A549 (cell line): ENCODE results near the gene CLIP2.
"Not testable (repeated sequence)": the region's sequence is repeated elsewhere in the genome, so short reads cannot be mapped to it uniquely, and the experiment has no call there.

Experiments
- EP300 ChIP-seq, 2 experiments: fragments of >200 bp; sonication (Bioruptor Twin); formaldehyde crosslinking; IDR thresholded peaks; 2 replicates in 1 of 2; 3 replicates in 1 of 2; pipeline ENCODE4 v1.6.1; 2016 to 2017
- HDAC2 ChIP-seq: fragments of 200-600 bp; sonication (generic); IDR thresholded peaks from 2 replicates; pipeline ENCODE4 v1.6.1; 2016
- JUN ChIP-seq, 2 experiments: fragments of >200 bp; sonication (Bioruptor Twin); formaldehyde crosslinking; IDR thresholded peaks; 2 replicates in 1 of 2; 3 replicates in 1 of 2; pipeline ENCODE4 v1.6.1; 2016 to 2017
- MAFK ChIP-seq: fragments of 450-650 bp; IDR thresholded peaks from 2 replicates; pipeline ENCODE4 v1.6.1; 2014; ENCODE audit not compliant: partially characterized antibody
- MYC ChIP-seq: IDR thresholded peaks from 2 replicates; pipeline ENCODE4 v1.6.1; 2012; ENCODE audit warnings: mild to moderate bottlenecking, inconsistent platforms, low read length, improper control_type of control experiment, borderline replicate concordance
- POLR2A ChIP-seq: IDR thresholded peaks from 2 replicates; pipeline ENCODE4 v1.6.1; 2012; ENCODE audit warnings: mild to moderate bottlenecking, low read length
- POLR2AphosphoS2 ChIP-seq: conservative IDR thresholded peaks from 2 replicates; pipeline ENCODE4 v1.6.1; 2012; ENCODE audit warnings: low read length, improper control_type of control experiment, inconsistent platforms
- RFX5 ChIP-seq: fragments of 450-650 bp; IDR thresholded peaks from 2 replicates; pipeline ENCODE4 v1.7.1; 2014; ENCODE audit warnings: antibody characterized with exemption, mild to moderate bottlenecking, moderate library complexity
- TFCP2L1 ChIP-seq: fragments of 250-450 bp; sonication (Bioruptor Pico); IDR thresholded peaks from 2 replicates; pipeline ENCODE4 v1.5.0; 2021; ENCODE audit warnings: mild to moderate bottlenecking
- TF ChIP-seq, protein P1 (sequence below): fragments of >200 bp; sonication (Bioruptor Twin); formaldehyde crosslinking; IDR thresholded peaks from 3 replicates; pipeline ENCODE4 v1.5.1; 2016
- TF ChIP-seq, protein P2 (sequence below): fragments of 200-600 bp; sonication (generic); IDR thresholded peaks from 2 replicates; pipeline ENCODE4 v1.6.1; 2016; ENCODE audit warnings: antibody characterized with exemption, mild to moderate bottlenecking, moderate library complexity

DNA sequence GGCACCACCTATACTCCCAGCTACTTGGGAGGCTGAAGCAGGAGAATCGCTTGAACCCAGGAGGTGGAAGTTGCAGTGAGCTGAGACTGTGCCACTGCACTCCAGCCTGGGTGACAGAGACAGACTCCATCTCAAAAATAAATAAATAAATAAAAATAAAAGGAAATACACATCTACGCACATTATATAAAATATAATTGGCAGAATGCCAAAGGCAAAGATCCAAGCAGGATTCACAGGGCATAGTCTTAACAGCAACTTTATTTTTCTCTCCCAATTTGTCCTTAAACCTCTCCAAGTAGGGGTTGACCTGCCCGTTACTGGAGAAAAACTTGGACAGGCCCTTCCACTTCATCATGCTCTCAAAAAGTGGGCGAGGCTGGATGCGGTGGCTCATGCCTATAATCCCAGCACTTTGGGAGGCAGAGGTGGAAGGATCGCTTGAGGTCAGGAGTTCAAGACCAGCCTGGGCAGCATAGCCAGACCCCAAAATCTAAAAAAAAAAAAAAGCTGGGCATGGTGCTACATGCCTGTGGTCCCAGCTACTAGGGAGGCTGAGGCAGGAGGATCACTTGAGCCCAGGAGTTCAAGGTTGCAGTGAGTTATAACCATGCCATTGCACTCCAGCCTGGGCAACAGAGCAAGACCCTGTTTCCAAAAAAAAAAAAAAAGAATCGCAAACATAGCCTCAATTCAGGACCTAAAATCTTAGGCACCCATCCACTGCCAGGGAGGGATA is 125.6 kb downstream of the CLIP2 start:
- not testable (repeated sequence) for TF ChIP-seq MAFK; JUN (IDR thresholded peaks at IDR 0.05); TFCP2L1 (CRISPR knock-in tag); MYC; POLR2AphosphoS2; HDAC2; EP300 (IDR thresholded peaks at IDR 0.05); POLR2A; RFX5
- TF ChIP-seq, protein P1, sequence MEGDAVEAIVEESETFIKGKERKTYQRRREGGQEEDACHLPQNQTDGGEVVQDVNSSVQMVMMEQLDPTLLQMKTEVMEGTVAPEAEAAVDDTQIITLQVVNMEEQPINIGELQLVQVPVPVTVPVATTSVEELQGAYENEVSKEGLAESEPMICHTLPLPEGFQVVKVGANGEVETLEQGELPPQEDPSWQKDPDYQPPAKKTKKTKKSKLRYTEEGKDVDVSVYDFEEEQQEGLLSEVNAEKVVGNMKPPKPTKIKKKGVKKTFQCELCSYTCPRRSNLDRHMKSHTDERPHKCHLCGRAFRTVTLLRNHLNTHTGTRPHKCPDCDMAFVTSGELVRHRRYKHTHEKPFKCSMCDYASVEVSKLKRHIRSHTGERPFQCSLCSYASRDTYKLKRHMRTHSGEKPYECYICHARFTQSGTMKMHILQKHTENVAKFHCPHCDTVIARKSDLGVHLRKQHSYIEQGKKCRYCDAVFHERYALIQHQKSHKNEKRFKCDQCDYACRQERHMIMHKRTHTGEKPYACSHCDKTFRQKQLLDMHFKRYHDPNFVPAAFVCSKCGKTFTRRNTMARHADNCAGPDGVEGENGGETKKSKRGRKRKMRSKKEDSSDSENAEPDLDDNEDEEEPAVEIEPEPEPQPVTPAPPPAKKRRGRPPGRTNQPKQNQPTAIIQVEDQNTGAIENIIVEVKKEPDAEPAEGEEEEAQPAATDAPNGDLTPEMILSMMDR, result not testable (repeated sequence)
- TF ChIP-seq, protein P2, sequence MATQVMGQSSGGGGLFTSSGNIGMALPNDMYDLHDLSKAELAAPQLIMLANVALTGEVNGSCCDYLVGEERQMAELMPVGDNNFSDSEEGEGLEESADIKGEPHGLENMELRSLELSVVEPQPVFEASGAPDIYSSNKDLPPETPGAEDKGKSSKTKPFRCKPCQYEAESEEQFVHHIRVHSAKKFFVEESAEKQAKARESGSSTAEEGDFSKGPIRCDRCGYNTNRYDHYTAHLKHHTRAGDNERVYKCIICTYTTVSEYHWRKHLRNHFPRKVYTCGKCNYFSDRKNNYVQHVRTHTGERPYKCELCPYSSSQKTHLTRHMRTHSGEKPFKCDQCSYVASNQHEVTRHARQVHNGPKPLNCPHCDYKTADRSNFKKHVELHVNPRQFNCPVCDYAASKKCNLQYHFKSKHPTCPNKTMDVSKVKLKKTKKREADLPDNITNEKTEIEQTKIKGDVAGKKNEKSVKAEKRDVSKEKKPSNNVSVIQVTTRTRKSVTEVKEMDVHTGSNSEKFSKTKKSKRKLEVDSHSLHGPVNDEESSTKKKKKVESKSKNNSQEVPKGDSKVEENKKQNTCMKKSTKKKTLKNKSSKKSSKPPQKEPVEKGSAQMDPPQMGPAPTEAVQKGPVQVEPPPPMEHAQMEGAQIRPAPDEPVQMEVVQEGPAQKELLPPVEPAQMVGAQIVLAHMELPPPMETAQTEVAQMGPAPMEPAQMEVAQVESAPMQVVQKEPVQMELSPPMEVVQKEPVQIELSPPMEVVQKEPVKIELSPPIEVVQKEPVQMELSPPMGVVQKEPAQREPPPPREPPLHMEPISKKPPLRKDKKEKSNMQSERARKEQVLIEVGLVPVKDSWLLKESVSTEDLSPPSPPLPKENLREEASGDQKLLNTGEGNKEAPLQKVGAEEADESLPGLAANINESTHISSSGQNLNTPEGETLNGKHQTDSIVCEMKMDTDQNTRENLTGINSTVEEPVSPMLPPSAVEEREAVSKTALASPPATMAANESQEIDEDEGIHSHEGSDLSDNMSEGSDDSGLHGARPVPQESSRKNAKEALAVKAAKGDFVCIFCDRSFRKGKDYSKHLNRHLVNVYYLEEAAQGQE, result not testable (repeated sequence)
